H1 (cell line): ENCODE data around the gene SBSN. TPM values are rescaled to one million over a fixed set of nuclear protein-coding genes. Genes with fewer than 3 reads are reported as not detected.

Experiments used
- BACH1 ChIP-seq: IDR thresholded peaks from 2 replicates; pipeline ENCODE4 v1.6.1; 2012; ENCODE audit warnings: low read length, improper control_type of control experiment
- CHD7 ChIP-seq: fragments of 300-600 bp; sonication (generic); IDR thresholded peaks from 2 replicates; pipeline ENCODE4 v1.7.1; 2012; ENCODE audit warnings: low read length, moderate library complexity, mild to moderate bottlenecking, inconsistent platforms; ENCODE audit not compliant: insufficient replicate concordance
- CTCF ChIP-seq, 3 experiments: IDR thresholded peaks; 1 replicate in 2 of 3; 2 replicates in 1 of 3; pipeline versions ENCODE4 v1.5.1 to v1.6.1; 2011; ENCODE audit warnings: low read length in 3 of 3, mild to moderate bottlenecking in 3 of 3, inconsistent platforms in 2 of 3, low read depth in 1 of 3, moderate library complexity in 1 of 3; ENCODE audit not compliant: insufficient read depth in 1 of 3; ENCODE audit errors: control extremely low read depth in 1 of 3
- JUND ChIP-seq: IDR thresholded peaks from 2 replicates; pipeline ENCODE4 v1.6.1; 2011; ENCODE audit warnings: mild to moderate bottlenecking, improper control_type of control experiment, low read length
- NANOG ChIP-seq: IDR thresholded peaks from 2 replicates; pipeline ENCODE4 v1.6.1; 2011; ENCODE audit warnings: low read length, low read depth, mild to moderate bottlenecking, inconsistent platforms; ENCODE audit not compliant: insufficient read depth, poor library complexity, severe bottlenecking
- RXRA ChIP-seq: IDR thresholded peaks from 2 replicates; pipeline ENCODE4 v1.6.1; 2011; ENCODE audit warnings: low read depth, mild to moderate bottlenecking, low read length, moderate library complexity; ENCODE audit not compliant: insufficient read depth
- USF2 ChIP-seq: IDR thresholded peaks from 2 replicates; pipeline ENCODE4 v1.6.1; 2011; ENCODE audit warnings: low read length, improper control_type of control experiment
- polyA plus RNA-seq, 7 experiments: library from polyadenylated mRNA; depleted of rRNA in 3 of 7; stranded (reverse) in 5 of 7; unstranded in 2 of 7; fragments of >200 nt in 5 of 7; fragments of 200-250 nt in 2 of 7; gene quantifications; 1 replicate in 5 of 7; 2 replicates in 1 of 7; 4 replicates in 1 of 7; pipeline versions ENCODE4 v1.2.1 to v1.2.3, GENCODE V29; 2011 to 2013; ENCODE audit warnings: missing spikeins in 2 of 7, mixed read lengths in 2 of 7
- total RNA-seq: library from RNA; stranded (reverse); fragmentation: NEBNext Ultra II Directional; extraction: Animal tissue kit (Norgen Biotek cat#: 25700); gene quantifications from 2 replicates; pipeline ENCODE4 v1.2.1, GENCODE V29; 2021

Gene SBSN
- total and polyA plus RNA-seq, 2 of the 8 experiments (the other 6 are each of a cell fraction or from before 2014, with no cell fraction given): not detected

GRCh38 chr19:35522745-35523327 is 5.3 kb downstream of the SBSN start (continued):
- TF ChIP-seq CHD7 (no peak), NANOG (no peak), CTCF (IDR thresholded peaks at IDR 0.05; ENCODE audit: control extremely low read depth in 1 of 3, insufficient read depth in 1 of 3, low read depth in 1 of 3, low read length in 3 of 3) (no peak), RXRA (no peak), JUND (no peak), BACH1 (no peak), USF2 (no peak)
